ENCODE data around the gene RAB26.
"Not testable (repeated sequence)": the region's sequence is repeated elsewhere in the genome, so short reads cannot be mapped to it uniquely, and the experiment has no call there.

RAB26 gene

GRCh38 chr16:2195322-2196161 is 47.1 kb downstream of the RAB26 start:
- no peak for DNase-seq
- Histone ChIP-seq H3K27ac (ENCODE audit: insufficient read depth, low read length, poor library complexity, severe bottlenecking) (no peak overlapping the region), H3K9me3 (ENCODE audit: control insufficient read depth, low read length) (no peaks in the 10 kb centered on the region), H3K27me3 (replicated peaks; ENCODE audit: control insufficient read depth, insufficient read depth, low read length, poor library complexity, severe bottlenecking) (peaks cover 32% of the 10 kb centered on the region), H3K4me3 (ENCODE audit: insufficient read depth, low read depth, low read length, poor library complexity, severe bottlenecking) (peak overlapping the region; percentile 37), H3K36me3 (ENCODE audit: control insufficient read depth, insufficient read depth, low read length) (no peaks in the 10 kb centered on the region), H3K4me1 (ENCODE audit: control insufficient read depth, insufficient read depth, low read length, poor library complexity, severe bottlenecking) (peaks cover 15% of the 10 kb centered on the region)

GRCh38 chr16:2196162-2196980 is 47.9 kb downstream of the RAB26 start, which contains the start of gene CASKIN1:
Gene CASKIN1, minus strand, starts transcription at chr16:2196605. Its CDS starts 173 bp downstream, at chr16:2196432.
- no peaks in the 10 kb centered on the region for H3K9me3 ChIP-seq (ENCODE audit: control insufficient read depth, low read length)
- H3K27me3 ChIP-seq (replicated peaks; ENCODE audit: control insufficient read depth, insufficient read depth, low read length, poor library complexity, severe bottlenecking): peaks cover 32% of the 10 kb centered on the region
- no peaks in the 10 kb centered on the region for H3K36me3 ChIP-seq (ENCODE audit: control insufficient read depth, insufficient read depth, low read length)
- H3K4me1 ChIP-seq (ENCODE audit: control insufficient read depth, insufficient read depth, low read length, poor library complexity, severe bottlenecking): peaks cover 15% of the 10 kb centered on the region
- no peak for DNase-seq
- no peak within 1 kb of the TSS for H3K27ac ChIP-seq (ENCODE audit: insufficient read depth, low read length, poor library complexity, severe bottlenecking)
- H3K4me3 ChIP-seq (ENCODE audit: insufficient read depth, low read depth, low read length, poor library complexity, severe bottlenecking): peak within 1 kb of the TSS; percentile 37

- Histone ChIP-seq H3K4me1 (ENCODE audit: control insufficient read depth, insufficient read depth, low read length, poor library complexity, severe bottlenecking) (peaks cover 15% of the 10 kb centered on the region), H3K9me3 (ENCODE audit: control insufficient read depth, low read length) (no peaks in the 10 kb centered on the region), H3K4me3 (ENCODE audit: insufficient read depth, low read depth, low read length, poor library complexity, severe bottlenecking) (no peak overlapping the region), H3K36me3 (ENCODE audit: control insufficient read depth, insufficient read depth, low read length) (no peaks in the 10 kb centered on the region), H3K27me3 (replicated peaks; ENCODE audit: control insufficient read depth, insufficient read depth, low read length, poor library complexity, severe bottlenecking) (peaks cover 32% of the 10 kb centered on the region), H3K27ac (ENCODE audit: insufficient read depth, low read length, poor library complexity, severe bottlenecking) (no peak overlapping the region)
- no peak for DNase-seq
Observed at GRCh38 chr16:2196981-2197511, 48.6 kb downstream of the RAB26 start.

GRCh38 chr16:2197765-2198164 is 49.3 kb downstream of the RAB26 start:
- no peaks in the 10 kb centered on the region for H3K9me3 ChIP-seq (ENCODE audit: control insufficient read depth, low read length)
- peaks cover 15% of the 10 kb centered on the region for H3K4me1 ChIP-seq (ENCODE audit: control insufficient read depth, insufficient read depth, low read length, poor library complexity, severe bottlenecking)
- DNase-seq: no peak
- peaks cover 32% of the 10 kb centered on the region for H3K27me3 ChIP-seq (replicated peaks; ENCODE audit: control insufficient read depth, insufficient read depth, low read length, poor library complexity, severe bottlenecking)
- H3K4me3 ChIP-seq (ENCODE audit: insufficient read depth, low read depth, low read length, poor library complexity, severe bottlenecking): no peak overlapping the region
- no peaks in the 10 kb centered on the region for H3K36me3 ChIP-seq (ENCODE audit: control insufficient read depth, insufficient read depth, low read length)
- no peak overlapping the region for H3K27ac ChIP-seq (ENCODE audit: insufficient read depth, low read length, poor library complexity, severe bottlenecking)

GRCh38 chr16:2198283-2198682 is 49.9 kb downstream of the RAB26 start:
- Histone ChIP-seq H3K4me1 (ENCODE audit: control insufficient read depth, insufficient read depth, low read length, poor library complexity, severe bottlenecking) (peaks cover 15% of the 10 kb centered on the region), H3K9me3 (ENCODE audit: control insufficient read depth, low read length) (no peaks in the 10 kb centered on the region), H3K4me3 (ENCODE audit: insufficient read depth, low read depth, low read length, poor library complexity, severe bottlenecking) (no peak overlapping the region), H3K27me3 (replicated peaks; ENCODE audit: control insufficient read depth, insufficient read depth, low read length, poor library complexity, severe bottlenecking) (peaks cover 32% of the 10 kb centered on the region), H3K27ac (ENCODE audit: insufficient read depth, low read length, poor library complexity, severe bottlenecking) (no peak overlapping the region), H3K36me3 (ENCODE audit: control insufficient read depth, insufficient read depth, low read length) (no peaks in the 10 kb centered on the region)
- no peak for DNase-seq

- peaks cover 32% of the 10 kb centered on the region for H3K27me3 ChIP-seq (replicated peaks; ENCODE audit: control insufficient read depth, insufficient read depth, low read length, poor library complexity, severe bottlenecking)
- DNase-seq: no peak
- H3K4me3 ChIP-seq (ENCODE audit: insufficient read depth, low read depth, low read length, poor library complexity, severe bottlenecking): no peak overlapping the region
Observed at GRCh38 chr16:2199095-2199494, 50.7 kb downstream of the RAB26 start.

GRCh38 chr16:2199621-2200139 is 51.3 kb downstream of the RAB26 start:
- peaks cover 30% of the 10 kb centered on the region for H3K27me3 ChIP-seq (replicated peaks; ENCODE audit: control insufficient read depth, insufficient read depth, low read length, poor library complexity, severe bottlenecking)
- H3K4me3 ChIP-seq (ENCODE audit: insufficient read depth, low read depth, low read length, poor library complexity, severe bottlenecking): no peak overlapping the region
- H3K36me3 ChIP-seq (ENCODE audit: control insufficient read depth, insufficient read depth, low read length): no peaks in the 10 kb centered on the region
- H3K27ac ChIP-seq (ENCODE audit: insufficient read depth, low read length, poor library complexity, severe bottlenecking): no peak overlapping the region
- H3K4me1 ChIP-seq (ENCODE audit: control insufficient read depth, insufficient read depth, low read length, poor library complexity, severe bottlenecking): peaks cover 17% of the 10 kb centered on the region
- no peak for DNase-seq
- H3K9me3 ChIP-seq (ENCODE audit: control insufficient read depth, low read length): no peaks in the 10 kb centered on the region

More at GRCh38 chr16:2199095-2199494, 50.7 kb downstream of the RAB26 start:
- Histone ChIP-seq H3K36me3 (ENCODE audit: control insufficient read depth, insufficient read depth, low read length) (no peaks in the 10 kb centered on the region), H3K27ac (ENCODE audit: insufficient read depth, low read length, poor library complexity, severe bottlenecking) (no peak overlapping the region), H3K9me3 (ENCODE audit: control insufficient read depth, low read length) (no peaks in the 10 kb centered on the region), H3K4me1 (ENCODE audit: control insufficient read depth, insufficient read depth, low read length, poor library complexity, severe bottlenecking) (peaks cover 15% of the 10 kb centered on the region)

- Histone ChIP-seq H3K36me3 (ENCODE audit: control insufficient read depth, insufficient read depth, low read length) (no peaks in the 10 kb centered on the region), H3K9me3 (ENCODE audit: control insufficient read depth, low read length) (no peaks in the 10 kb centered on the region), H3K27me3 (replicated peaks; ENCODE audit: control insufficient read depth, insufficient read depth, low read length, poor library complexity, severe bottlenecking) (peaks cover 23% of the 10 kb centered on the region), H3K27ac (ENCODE audit: insufficient read depth, low read length, poor library complexity, severe bottlenecking) (no peak overlapping the region), H3K4me1 (ENCODE audit: control insufficient read depth, insufficient read depth, low read length, poor library complexity, severe bottlenecking) (peaks cover 16% of the 10 kb centered on the region), H3K4me3 (ENCODE audit: insufficient read depth, low read depth, low read length, poor library complexity, severe bottlenecking) (no peak overlapping the region)
- DNase-seq: no peak
Observed at GRCh38 chr16:2200313-2200712, 51.9 kb downstream of the RAB26 start.

GRCh38 chr16:2203119-2203688 is 54.8 kb downstream of the RAB26 start:
- H3K4me3 ChIP-seq (ENCODE audit: insufficient read depth, low read depth, low read length, poor library complexity, severe bottlenecking); H3K27me3 ChIP-seq (replicated peaks; ENCODE audit: control insufficient read depth, insufficient read depth, low read length, poor library complexity, severe bottlenecking); H3K27ac ChIP-seq (ENCODE audit: insufficient read depth, low read length, poor library complexity, severe bottlenecking); DNase-seq; H3K9me3 ChIP-seq (ENCODE audit: control insufficient read depth, low read length): not testable (repeated sequence)
- Histone ChIP-seq H3K4me1 (ENCODE audit: control insufficient read depth, insufficient read depth, low read length, poor library complexity, severe bottlenecking) (peaks cover 20% of the 10 kb centered on the region), H3K36me3 (ENCODE audit: control insufficient read depth, insufficient read depth, low read length) (peaks cover 12% of the 10 kb centered on the region)
